HepG2 (cell line): ENCODE measurements around the gene PYGO1. TPM values are rescaled to one million over a fixed set of nuclear protein-coding genes. Genes with fewer than 3 reads are reported as not detected.

ENCODE experiments used
- AHR ChIP-seq: IDR thresholded peaks from 2 replicates; pipeline ENCODE4 v1.6.1; 2018; ENCODE audit warnings: missing genetic modification reagents, missing compliant biosample characterization
- ATF3 ChIP-seq: sonication (generic); formaldehyde crosslinking; IDR thresholded peaks from 2 replicates; pipeline ENCODE4 v1.4.0; 2020; ENCODE audit warnings: missing genetic modification reagents
- EEA1 ChIP-seq: sonication (generic); formaldehyde crosslinking; IDR thresholded peaks from 2 replicates; pipeline ENCODE4 v1.5.1; 2020; ENCODE audit warnings: mild to moderate bottlenecking, missing genetic modification reagents, borderline replicate concordance
- EZH2 ChIP-seq: conservative IDR thresholded peaks from 2 replicates; pipeline ENCODE4 v1.6.1; 2012; ENCODE audit warnings: mild to moderate bottlenecking, low read depth, low read length, moderate library complexity
- GPN1 ChIP-seq: sonication (generic); formaldehyde crosslinking; IDR thresholded peaks from 2 replicates; pipeline ENCODE4 v1.5.1; 2020; ENCODE audit warnings: missing genetic modification reagents, borderline replicate concordance
- HMGXB4 ChIP-seq, 2 experiments: sonication (generic) in 1 of 2; formaldehyde crosslinking in 1 of 2; IDR thresholded peaks; 2 replicates each; pipeline versions ENCODE4 v1.4.0 to v1.6.1; 2018 to 2020; ENCODE audit warnings: missing genetic modification reagents in 2 of 2, borderline replicate concordance in 1 of 2, low read depth in 1 of 2, mild to moderate bottlenecking in 1 of 2, missing biosample characterization in 1 of 2
- HNRNPUL1 ChIP-seq: fragments of 200-400 bp; formaldehyde crosslinking; IDR thresholded peaks from 2 replicates; pipeline ENCODE4 v1.6.1; 2017; ENCODE audit warnings: low read depth, mild to moderate bottlenecking, low read length, moderate library complexity
- IKZF4 ChIP-seq: sonication (generic); formaldehyde crosslinking; IDR thresholded peaks from 2 replicates; pipeline ENCODE4 v1.5.1; 2020; ENCODE audit warnings: borderline replicate concordance, mild to moderate bottlenecking, low read depth, missing genetic modification reagents; ENCODE audit errors: not compliant biosample characterization
- MAX ChIP-seq: IDR thresholded peaks from 2 replicates; pipeline ENCODE4 v1.6.1; 2012; ENCODE audit warnings: inconsistent platforms
- MTA3 ChIP-seq: sonication (generic); formaldehyde crosslinking; IDR thresholded peaks from 2 replicates; pipeline ENCODE4 v1.4.0; 2020; ENCODE audit warnings: missing genetic modification reagents
- NCOA1 ChIP-seq: sonication (generic); formaldehyde crosslinking; IDR thresholded peaks from 2 replicates; pipeline ENCODE4 v1.9.0; 2021; ENCODE audit warnings: missing genetic modification reagents
- PREB ChIP-seq: sonication (generic); formaldehyde crosslinking; IDR thresholded peaks from 2 replicates; pipeline ENCODE4 v1.4.0; 2020; ENCODE audit warnings: missing genetic modification reagents
- REL ChIP-seq: sonication (generic); formaldehyde crosslinking; conservative IDR thresholded peaks from 2 replicates; pipeline ENCODE4 v1.8.0; 2022; ENCODE audit warnings: mild to moderate bottlenecking, missing genetic modification reagents, moderate library complexity
- SNRNP70 ChIP-seq: fragments of 200-400 bp; formaldehyde crosslinking; IDR thresholded peaks from 2 replicates; pipeline ENCODE4 v1.6.1; 2017; ENCODE audit warnings: mild to moderate bottlenecking, low read depth, low read length, moderate library complexity
- SP1 ChIP-seq, 2 experiments: fragments of 450-650 bp in 1 of 2; sonication (generic) in 1 of 2; formaldehyde crosslinking in 1 of 2; IDR thresholded peaks; 2 replicates each; pipeline versions ENCODE4 v1.4.0 to v1.6.1; 2016 to 2020; ENCODE audit warnings: missing genetic modification reagents in 1 of 2
- TFDP1 ChIP-seq: IDR thresholded peaks from 2 replicates; pipeline ENCODE4 v1.6.1; 2016; ENCODE audit warnings: missing compliant biosample characterization, missing genetic modification reagents, borderline replicate concordance
- TMF1 ChIP-seq: sonication (generic); formaldehyde crosslinking; IDR thresholded peaks from 2 replicates; pipeline ENCODE4 v1.8.1; 2022; ENCODE audit warnings: low read depth, missing genetic modification reagents
- WIZ ChIP-seq: sonication (generic); formaldehyde crosslinking; IDR thresholded peaks from 2 replicates; pipeline ENCODE4 v1.5.1; 2020; ENCODE audit warnings: mild to moderate bottlenecking, missing genetic modification reagents
- ZFP1 ChIP-seq: IDR thresholded peaks from 2 replicates; pipeline ENCODE4 v1.6.1; 2016
- ZNF124 ChIP-seq: sonication (generic); formaldehyde crosslinking; IDR thresholded peaks from 2 replicates; pipeline ENCODE4 v1.4.0; 2020; ENCODE audit warnings: missing genetic modification reagents
- ZNF282 ChIP-seq: fragments of 450-650 bp; IDR thresholded peaks from 2 replicates; pipeline ENCODE4 v1.6.1; 2018; ENCODE audit not compliant: partially characterized antibody
- ZNF543 ChIP-seq: sonication (generic); formaldehyde crosslinking; IDR thresholded peaks from 2 replicates; pipeline ENCODE4 v1.4.0; 2020; ENCODE audit warnings: mild to moderate bottlenecking, missing genetic modification reagents
- ZNF674 ChIP-seq: sonication (generic); formaldehyde crosslinking; IDR thresholded peaks from 2 replicates; pipeline ENCODE4 v1.5.0; 2020; ENCODE audit warnings: low read depth, mild to moderate bottlenecking, missing genetic modification reagents
- ZNF740 ChIP-seq: sonication (generic); formaldehyde crosslinking; IDR thresholded peaks from 2 replicates; pipeline ENCODE4 v1.4.0; 2020; ENCODE audit warnings: missing genetic modification reagents
- ZUFSP ChIP-seq: sonication (generic); formaldehyde crosslinking; IDR thresholded peaks from 2 replicates; pipeline ENCODE4 v1.9.0; 2021; ENCODE audit warnings: missing genetic modification reagents, mild to moderate bottlenecking, borderline replicate concordance
- polyA plus RNA-seq, 8 experiments: library from polyadenylated mRNA; depleted of rRNA in 3 of 8; stranded (reverse) in 7 of 8; unstranded in 1 of 8; fragments of >200 nt; fragmentation: Illumina TruSeq in 4 of 8; extraction: Trizol in 4 of 8; gene quantifications; 2 replicates each; pipeline versions ENCODE4 v1.2.1 to v1.2.3, GENCODE V29; 2011 to 2016; ENCODE audit warnings: low read depth in 4 of 8, missing spikeins in 1 of 8, mixed read lengths in 1 of 8; ENCODE audit not compliant: insufficient read depth in 1 of 8
- total RNA-seq, 5 experiments: library from RNA; depleted of rRNA; stranded (reverse); fragments of >200 nt; fragmentation: Illumina TruSeq; extraction: Trizol; gene quantifications; 2 replicates each; pipeline ENCODE4 v1.2.3, GENCODE V29; 2016; ENCODE audit warnings: low read depth in 1 of 5

PYGO1 gene
- total and polyA plus RNA-seq, 2 of the 13 experiments (the other 11 are each of a cell fraction or from before 2014, with no cell fraction given) = 1.1 to 1.8 TPM

GRCh38 chr15:55526559-55527036 lies 61.5 kb downstream of the PYGO1 start (continued):
- no peak for TF ChIP-seq REL (CRISPR knock-in tag)
- TF ChIP-seq IKZF4 (CRISPR knock-in tag) = no peak
- peak in 1 of 2 experiments; percentile 78; a peak in 1 of 4 replicates for TF ChIP-seq HMGXB4 (CRISPR knock-in tag; IDR thresholded peaks at IDR 0.05; ENCODE audit: borderline replicate concordance in 1 of 2, low read depth in 1 of 2)
- TF ChIP-seq ZNF124 (CRISPR knock-in tag) = no peak
- TF ChIP-seq GPN1 (CRISPR knock-in tag) = no peak
- no peak for TF ChIP-seq ZNF674 (CRISPR knock-in tag)
- 0 out of 2 replicates have a peak, but pooled peaks have one; percentile 72 for TF ChIP-seq WIZ (CRISPR knock-in tag)
- no peak for TF ChIP-seq EEA1
- TF ChIP-seq ZNF543 (CRISPR knock-in tag) = no peak
- TF ChIP-seq MAX = peak; percentile 99
- TF ChIP-seq ATF3 (CRISPR knock-in tag) = no peak
- no peak for TF ChIP-seq SP1 (IDR thresholded peaks at IDR 0.05)
- no peak for TF ChIP-seq SP1 (CRISPR knock-in tag; IDR thresholded peaks at IDR 0.05)
- no peak for TF ChIP-seq NCOA1 (CRISPR knock-in tag)
- TF ChIP-seq ZNF282 = no peak
- no peak for TF ChIP-seq ZNF740 (CRISPR knock-in tag)
- no peak for TF ChIP-seq AHR (CRISPR knock-in tag)
- TF ChIP-seq MTA3 (CRISPR knock-in tag) = no peak
- no peak for TF ChIP-seq ZFP1 (CRISPR knock-in tag)
- TF ChIP-seq TMF1 (CRISPR knock-in tag) = no peak
- no peak for TF ChIP-seq EZH2
- TF ChIP-seq SNRNP70 = no peak
- no peak for TF ChIP-seq ZUFSP
- peak; percentile 90 for TF ChIP-seq TFDP1 (CRISPR knock-in tag)
- no peak for TF ChIP-seq PREB (CRISPR knock-in tag)
- TF ChIP-seq HNRNPUL1 = no peak
